ENCODE data around the gene POLR1E. TPM values are rescaled to one million over a fixed set of nuclear protein-coding genes. Genes with fewer than 3 reads are reported as not detected.
A peak's percentile ranks its signal among the peaks of the same experiment; 100 is the strongest.

POLR1E gene
- polyA plus RNA-seq, 2 donors = 8.1 to 15.2 TPM

GRCh38 chr9:37496020-37496419, 10.3 kb downstream of the POLR1E start:
- Histone ChIP-seq H3K9me3 (ENCODE audit: control insufficient read depth in 2 of 2, insufficient read depth in 1 of 2, low read depth in 1 of 2, low read length in 1 of 2) (no peaks in the 10 kb centered on the region), H3K27me3 (ENCODE audit: control insufficient read depth in 1 of 2, insufficient read depth in 2 of 2, low read length in 2 of 2) (no peaks in the 10 kb centered on the region), H3K4me3 (ENCODE audit: low read depth in 1 of 2, low read length in 2 of 2) (no peak overlapping the region), H3K36me3 (ENCODE audit: control insufficient read depth in 2 of 2, insufficient read depth in 2 of 2, low read length in 1 of 2) (peaks cover 22 to 37% of the 10 kb centered on the region in 2 donors), H3K27ac (ENCODE audit: low read depth in 2 of 2, low read length in 1 of 2) (no peak overlapping the region), H3K4me1 (ENCODE audit: control insufficient read depth in 2 of 2, insufficient read depth in 2 of 2, low read length in 1 of 2) (no peaks in the 10 kb centered on the region)
- WGBS, 2 donors = 75 to 83% methylated on average over 4 of the region's 4 CpGs

GRCh38 chr9:37497320-37497719, 11.6 kb downstream of the POLR1E start:
- Histone ChIP-seq H3K9me3 (ENCODE audit: control insufficient read depth in 2 of 2, insufficient read depth in 1 of 2, low read depth in 1 of 2, low read length in 1 of 2) (no peaks in the 10 kb centered on the region), H3K36me3 (ENCODE audit: control insufficient read depth in 2 of 2, insufficient read depth in 2 of 2, low read length in 1 of 2) (peaks cover 27 to 42% of the 10 kb centered on the region in 2 donors), H3K4me3 (ENCODE audit: low read depth in 1 of 2, low read length in 2 of 2) (no peak overlapping the region), H3K27me3 (ENCODE audit: control insufficient read depth in 1 of 2, insufficient read depth in 2 of 2, low read length in 2 of 2) (no peaks in the 10 kb centered on the region), H3K27ac (ENCODE audit: low read depth in 2 of 2, low read length in 1 of 2) (no peak overlapping the region), H3K4me1 (ENCODE audit: control insufficient read depth in 2 of 2, insufficient read depth in 2 of 2, low read length in 1 of 2) (no peaks in the 10 kb centered on the region)
- WGBS, 2 donors = 100% methylated on average over 3 of the region's 3 CpGs

- H3K4me1 ChIP-seq (ENCODE audit: control insufficient read depth in 2 of 2, insufficient read depth in 2 of 2, low read length in 1 of 2) = no peaks in the 10 kb centered on the region
- no peak overlapping the region for H3K4me3 ChIP-seq (ENCODE audit: low read depth in 1 of 2, low read length in 2 of 2)
- no peaks in the 10 kb centered on the region for H3K27me3 ChIP-seq (ENCODE audit: control insufficient read depth in 1 of 2, insufficient read depth in 2 of 2, low read length in 2 of 2)
- no peaks in the 10 kb centered on the region for H3K9me3 ChIP-seq (ENCODE audit: control insufficient read depth in 2 of 2, insufficient read depth in 1 of 2, low read depth in 1 of 2, low read length in 1 of 2)
- H3K36me3 ChIP-seq (ENCODE audit: control insufficient read depth in 2 of 2, insufficient read depth in 2 of 2, low read length in 1 of 2) = peaks cover 31 to 44% of the 10 kb centered on the region in 2 donors
- 55 to 93% methylated on average over 3 of the region's 3 CpGs for WGBS, 2 donors
- no peak overlapping the region for H3K27ac ChIP-seq (ENCODE audit: low read depth in 2 of 2, low read length in 1 of 2)
These were observed 12.7 kb downstream of the POLR1E start for GRCh38 chr9:37498457-37498856.

GRCh38 chr9:37499297-37499696, 13.5 kb downstream of the POLR1E start:
- 87 to 97% methylated on average over 6 of the region's 6 CpGs for WGBS, 2 donors
- Histone ChIP-seq H3K4me3 (ENCODE audit: low read depth in 1 of 2, low read length in 2 of 2) (no peak overlapping the region), H3K4me1 (ENCODE audit: control insufficient read depth in 2 of 2, insufficient read depth in 2 of 2, low read length in 1 of 2) (no peaks in the 10 kb centered on the region), H3K27ac (ENCODE audit: low read depth in 2 of 2, low read length in 1 of 2) (no peak overlapping the region), H3K36me3 (ENCODE audit: control insufficient read depth in 2 of 2, insufficient read depth in 2 of 2, low read length in 1 of 2) (peaks cover 28 to 39% of the 10 kb centered on the region in 2 donors), H3K9me3 (ENCODE audit: control insufficient read depth in 2 of 2, insufficient read depth in 1 of 2, low read depth in 1 of 2, low read length in 1 of 2) (no peaks in the 10 kb centered on the region), H3K27me3 (ENCODE audit: control insufficient read depth in 1 of 2, insufficient read depth in 2 of 2, low read length in 2 of 2) (no peaks in the 10 kb centered on the region)

GRCh38 chr9:37501957-37502596, 16.3 kb downstream of the POLR1E start:
- WGBS, 2 donors = 73 to 81% methylated on average over 2 of the region's 2 CpGs

GRCh38 chr9:37503736-37504135, 18.0 kb downstream of the POLR1E start:
- 69 to 83% methylated on average over 3 of the region's 3 CpGs for WGBS, 2 donors
- Histone ChIP-seq H3K4me1 (ENCODE audit: control insufficient read depth in 2 of 2, insufficient read depth in 2 of 2, low read length in 1 of 2) (peaks cover 2 to 4% of the 10 kb centered on the region in 2 donors), H3K36me3 (ENCODE audit: control insufficient read depth in 2 of 2, insufficient read depth in 2 of 2, low read length in 1 of 2) (peaks cover 21 to 31% of the 10 kb centered on the region in 2 donors), H3K4me3 (ENCODE audit: low read depth in 1 of 2, low read length in 2 of 2) (no peak overlapping the region), H3K27ac (ENCODE audit: low read depth in 2 of 2, low read length in 1 of 2) (peak overlapping the region in 1 of 2 donors; percentile 66), H3K9me3 (ENCODE audit: control insufficient read depth in 2 of 2, insufficient read depth in 1 of 2, low read depth in 1 of 2, low read length in 1 of 2) (no peaks in the 10 kb centered on the region), H3K27me3 (ENCODE audit: control insufficient read depth in 1 of 2, insufficient read depth in 2 of 2, low read length in 2 of 2) (no peaks in the 10 kb centered on the region)

More at GRCh38 chr9:37501957-37502596, 16.3 kb downstream of the POLR1E start:
- Histone ChIP-seq H3K4me3 (ENCODE audit: low read depth in 1 of 2, low read length in 2 of 2) (no peak overlapping the region), H3K4me1 (ENCODE audit: control insufficient read depth in 2 of 2, insufficient read depth in 2 of 2, low read length in 1 of 2) (peaks cover 1 to 2% of the 10 kb centered on the region in 2 donors), H3K9me3 (ENCODE audit: control insufficient read depth in 2 of 2, insufficient read depth in 1 of 2, low read depth in 1 of 2, low read length in 1 of 2) (no peaks in the 10 kb centered on the region), H3K27me3 (ENCODE audit: control insufficient read depth in 1 of 2, insufficient read depth in 2 of 2, low read length in 2 of 2) (no peaks in the 10 kb centered on the region), H3K36me3 (ENCODE audit: control insufficient read depth in 2 of 2, insufficient read depth in 2 of 2, low read length in 1 of 2) (peaks cover 15 to 33% of the 10 kb centered on the region in 2 donors), H3K27ac (ENCODE audit: low read depth in 2 of 2, low read length in 1 of 2) (no peak overlapping the region)

GRCh38 chr9:37504605-37505004, 18.9 kb downstream of the POLR1E start:
- Histone ChIP-seq H3K36me3 (ENCODE audit: control insufficient read depth in 2 of 2, insufficient read depth in 2 of 2, low read length in 1 of 2) (peaks cover 21 to 27% of the 10 kb centered on the region in 2 donors), H3K4me3 (ENCODE audit: low read depth in 1 of 2, low read length in 2 of 2) (no peak overlapping the region), H3K27me3 (ENCODE audit: control insufficient read depth in 1 of 2, insufficient read depth in 2 of 2, low read length in 2 of 2) (no peaks in the 10 kb centered on the region), H3K9me3 (ENCODE audit: control insufficient read depth in 2 of 2, insufficient read depth in 1 of 2, low read depth in 1 of 2, low read length in 1 of 2) (no peaks in the 10 kb centered on the region), H3K27ac (ENCODE audit: low read depth in 2 of 2, low read length in 1 of 2) (no peak overlapping the region), H3K4me1 (ENCODE audit: control insufficient read depth in 2 of 2, insufficient read depth in 2 of 2, low read length in 1 of 2) (peaks cover 2 to 4% of the 10 kb centered on the region in 2 donors)
- 90 to 92% methylated on average over 5 of the region's 5 CpGs for whole genome bisulfite sequencing, 2 donors

- no peak overlapping the region for H3K27ac ChIP-seq (ENCODE audit: low read depth in 2 of 2, low read length in 1 of 2)
- 93 to 94% methylated on average over 11 of the region's 11 CpGs for WGBS, 2 donors
- no peaks in the 10 kb centered on the region for H3K9me3 ChIP-seq (ENCODE audit: control insufficient read depth in 2 of 2, insufficient read depth in 1 of 2, low read depth in 1 of 2, low read length in 1 of 2)
- no peak overlapping the region for H3K4me3 ChIP-seq (ENCODE audit: low read depth in 1 of 2, low read length in 2 of 2)
- H3K27me3 ChIP-seq (ENCODE audit: control insufficient read depth in 1 of 2, insufficient read depth in 2 of 2, low read length in 2 of 2) = no peaks in the 10 kb centered on the region
- H3K36me3 ChIP-seq (ENCODE audit: control insufficient read depth in 2 of 2, insufficient read depth in 2 of 2, low read length in 1 of 2) = peaks cover 12 to 16% of the 10 kb centered on the region in 2 donors
- H3K4me1 ChIP-seq (ENCODE audit: control insufficient read depth in 2 of 2, insufficient read depth in 2 of 2, low read length in 1 of 2) = peaks cover 2 to 4% of the 10 kb centered on the region in 2 donors
These were observed 21.9 kb downstream of the POLR1E start for GRCh38 chr9:37507566-37508134.

GRCh38 chr9:37508135-37508833, 22.5 kb downstream of the POLR1E start:
- H3K9me3 ChIP-seq (ENCODE audit: control insufficient read depth in 2 of 2, insufficient read depth in 1 of 2, low read depth in 1 of 2, low read length in 1 of 2) = no peaks in the 10 kb centered on the region
- no peak overlapping the region for H3K4me3 ChIP-seq (ENCODE audit: low read depth in 1 of 2, low read length in 2 of 2)
- H3K27me3 ChIP-seq (ENCODE audit: control insufficient read depth in 1 of 2, insufficient read depth in 2 of 2, low read length in 2 of 2) = no peaks in the 10 kb centered on the region
- H3K36me3 ChIP-seq (ENCODE audit: control insufficient read depth in 2 of 2, insufficient read depth in 2 of 2, low read length in 1 of 2) = peaks cover 8 to 12% of the 10 kb centered on the region in 2 donors
- 90 to 93% methylated on average over 5 of the region's 5 CpGs for WGBS, 2 donors
- H3K4me1 ChIP-seq (ENCODE audit: control insufficient read depth in 2 of 2, insufficient read depth in 2 of 2, low read length in 1 of 2) = peaks cover 2 to 4% of the 10 kb centered on the region in 2 donors
- no peak overlapping the region for H3K27ac ChIP-seq (ENCODE audit: low read depth in 2 of 2, low read length in 1 of 2)

Data from esophagus (tissue), 2 donors.